Urothelium cell line (cell line): ENCODE results near the gene MEIS3.
"Not testable (repeated sequence)": the region's sequence is repeated elsewhere in the genome, so short reads cannot be mapped to it uniquely, and the experiment has no call there.

Experiments used
- DNase-seq: peaks from one replicate; pipeline ENCODE4 v3.0.0; 2011; ENCODE audit warnings: low spot score, mixed read lengths
- FAIRE-seq: peaks from 2 replicates; lab custom pipeline; 2011; peaks lifted over from hg19 to GRCh38; lab: Jason Lieb, UNC

The MEIS3 gene

GRCh38 chr19:47372603-47373002, 46.7 kb downstream of the MEIS3 start:
- DNase-seq = no peak
- FAIRE-seq = no peak

GRCh38 chr19:47371261-47371660, 48.1 kb downstream of the MEIS3 start:
- no peak for FAIRE-seq
- DNase-seq = no peak

GRCh38 chr19:47370045-47370611, 49.2 kb downstream of the MEIS3 start:
- DNase-seq (no peak), FAIRE-seq (no peak)

GRCh38 chr19:47365455-47365854, 53.9 kb downstream of the MEIS3 start:
- DNase-seq, FAIRE-seq: not testable (repeated sequence)

- peak; percentile 35 for FAIRE-seq
- DNase-seq = peak; percentile 24
Observed at GRCh38 chr19:47363758-47364531, 55.4 kb downstream of the MEIS3 start.

GRCh38 chr19:47362321-47362720, 57.0 kb downstream of the MEIS3 start:
- FAIRE-seq = no peak
- no peak for DNase-seq

GRCh38 chr19:47358936-47359335, 60.4 kb downstream of the MEIS3 start:
- no peak for DNase-seq
- no peak for FAIRE-seq

- no peak for DNase-seq
- FAIRE-seq = no peak
Observed at GRCh38 chr19:47357788-47358680, 61.3 kb downstream of the MEIS3 start.

GRCh38 chr19:47356900-47357299, 62.4 kb downstream of the MEIS3 start:
- no peak for DNase-seq
- no peak for FAIRE-seq

GRCh38 chr19:47353307-47353712, 66.0 kb downstream of the MEIS3 start:
- FAIRE-seq (no peak), DNase-seq (no peak)
